Sigmoid colon (tissue), 7 donors: ENCODE data around the gene HAND1. TPM values are rescaled to one million over a fixed set of nuclear protein-coding genes. Genes with fewer than 3 reads are reported as not detected.

ENCODE experiments used
- DNase-seq: peaks from one replicate; pipeline ENCODE4 v3.0.0-alpha.2; 2019
- H3K27ac ChIP-seq, 4 donors: fragments of 200-600 bp; sonication (generic); one replicate each; pipeline ENCODE4 v1.5.1; 2016 to 2019; ENCODE audit warnings: mild to moderate bottlenecking in 1 of 4
- H3K27me3 ChIP-seq, 3 donors: fragments of 200-600 bp; sonication (generic); one replicate each; pipeline ENCODE4 v1.5.1; 2019; ENCODE audit warnings: mild to moderate bottlenecking in 1 of 3
- H3K36me3 ChIP-seq, 4 donors: fragments of 200-600 bp; sonication (generic); one replicate each; pipeline ENCODE4 v1.5.1; 2016 to 2019
- H3K4me1 ChIP-seq, 4 donors: fragments of 200-600 bp; sonication (generic); one replicate each; pipeline ENCODE4 v1.5.1; 2017 to 2019
- H3K4me3 ChIP-seq, 4 donors: fragments of 200-600 bp; sonication (generic); one replicate each; pipeline ENCODE4 v1.5.1; 2017 to 2019; ENCODE audit warnings: mild to moderate bottlenecking in 2 of 4, moderate library complexity in 1 of 4
- H3K9me3 ChIP-seq, 4 donors: fragments of 200-600 bp in 3 of 4; sonication (generic) in 3 of 4; one replicate each; pipeline versions ENCODE4 v1.5.1 to v1.6.1; 2013 to 2019
- EP300 ChIP-seq, 4 donors: sonication (generic); formaldehyde crosslinking; IDR thresholded peaks; one replicate each; pipeline ENCODE4 v1.6.1; 2017; ENCODE audit warnings: antibody characterized with exemption in 4 of 4
- POLR2A ChIP-seq, 2 donors: fragments of 450-650 bp; IDR thresholded peaks; one replicate each; pipeline ENCODE4 v1.6.1; 2016; ENCODE audit warnings: antibody characterized with exemption in 2 of 2, mild to moderate bottlenecking in 2 of 2, moderate library complexity in 2 of 2
- POLR2AphosphoS5 ChIP-seq, 4 donors: sonication (generic); formaldehyde crosslinking; IDR thresholded peaks; one replicate each; pipeline ENCODE4 v1.6.1; 2017; ENCODE audit warnings: antibody characterized with exemption in 4 of 4
- WGBS, 2 donors: extraction: QIAGEN DNeasy Blood & Tissue Kit; methylation state at CpG; one replicate each; pipeline ENCODE4 v1.1.7; 2013; 5-methylcytosine and 5-hydroxymethylcytosine counted together
- intact Hi-C: fragments of 100-400 bp; cut with DNase I; formaldehyde crosslinking; loops from one replicate; pipeline ENCODE4 v1.15.1; 2023
- polyA plus RNA-seq, 3 donors: library from polyadenylated mRNA; stranded (reverse); fragments of 200-250 nt; gene quantifications; one replicate each; pipeline ENCODE4 v1.2.3, GENCODE V29; 2013
- total RNA-seq, 4 donors: library from RNA; depleted of rRNA; stranded (reverse); fragments of >200 nt; gene quantifications; one replicate each; pipeline ENCODE4 v1.1.0, GENCODE V29; 2016
- TF ChIP-seq, protein P1 (sequence below), 4 experiments: fragments of 450-650 bp in 3 of 4; fragments of 200-600 bp in 1 of 4; IDR thresholded peaks; one replicate each; pipeline ENCODE4 v1.5.1; 2016 to 2019; ENCODE audit warnings: antibody characterized with exemption in 4 of 4, mild to moderate bottlenecking in 3 of 4, moderate library complexity in 2 of 4
- donor health status: healthy with polysubstance abuse.
- donor health status: Bipolar disorder and iron deficiency.
- donor health status: healthy.

Gene HAND1
- total and polyA plus RNA-seq, 7 donors: 2.4 to 69.2 (median 46.0) TPM; not detected in 1

DNA sequence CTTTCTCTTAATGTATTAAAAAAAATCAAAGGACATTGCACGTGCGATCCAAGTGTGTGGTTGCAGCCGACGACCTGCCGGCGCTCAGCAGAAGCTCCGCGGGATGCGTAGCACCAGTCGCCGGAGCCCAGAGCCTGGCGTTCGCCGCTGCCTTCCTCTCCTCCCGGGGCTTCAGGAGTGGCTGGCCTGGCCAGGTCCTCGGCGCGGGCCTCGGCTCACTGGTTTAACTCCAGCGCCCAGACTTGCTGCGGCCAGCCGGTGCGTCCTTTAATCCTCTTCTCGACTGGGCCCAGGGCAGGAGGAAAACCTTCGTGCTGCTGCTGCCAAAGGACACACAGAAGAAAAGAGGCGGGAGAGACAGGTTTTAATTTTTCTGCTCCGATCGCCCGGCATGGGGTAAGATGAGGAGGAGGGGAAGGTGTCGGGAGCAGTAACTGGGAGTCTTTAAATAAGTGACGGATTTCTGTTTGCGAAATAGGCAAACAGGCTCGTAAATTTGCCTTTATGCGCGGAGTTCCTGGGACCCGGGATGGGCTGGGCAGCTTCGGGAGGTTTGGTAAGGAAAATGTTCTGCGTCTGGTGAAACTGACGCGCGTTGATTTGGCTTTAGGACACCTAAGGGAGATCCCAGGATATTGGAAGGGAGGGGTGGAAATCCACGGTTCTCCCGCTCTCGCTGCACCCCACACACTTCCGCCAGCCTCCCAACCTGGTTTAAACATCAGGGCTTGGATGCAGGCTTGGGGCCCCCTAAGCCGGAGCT, 2.3 kb downstream of the HAND1 start:
- H3K4me3 ChIP-seq: peak overlapping the region; percentile 70 to 77 (median 72)

GRCh38 chr5:154474396-154475334, 3.4 kb downstream of the HAND1 start:
- intact Hi-C loops: loop anchor here (5.0 kb wide), 1 partner anchor 383 kb away; the partner anchor contains the start of gene CNOT8
- WGBS, 2 donors: 18 to 25% methylated on average over 17 of the region's 17 CpGs
- DNase-seq: no peak
- TF ChIP-seq POLR2A (IDR thresholded peaks at IDR 0.05) (no peak), EP300 (IDR thresholded peaks at IDR 0.05) (no peak), POLR2AphosphoS5 (IDR thresholded peaks at IDR 0.05) (peak in 1 of 4 donors; percentile 4)
- TF ChIP-seq, protein P1, sequence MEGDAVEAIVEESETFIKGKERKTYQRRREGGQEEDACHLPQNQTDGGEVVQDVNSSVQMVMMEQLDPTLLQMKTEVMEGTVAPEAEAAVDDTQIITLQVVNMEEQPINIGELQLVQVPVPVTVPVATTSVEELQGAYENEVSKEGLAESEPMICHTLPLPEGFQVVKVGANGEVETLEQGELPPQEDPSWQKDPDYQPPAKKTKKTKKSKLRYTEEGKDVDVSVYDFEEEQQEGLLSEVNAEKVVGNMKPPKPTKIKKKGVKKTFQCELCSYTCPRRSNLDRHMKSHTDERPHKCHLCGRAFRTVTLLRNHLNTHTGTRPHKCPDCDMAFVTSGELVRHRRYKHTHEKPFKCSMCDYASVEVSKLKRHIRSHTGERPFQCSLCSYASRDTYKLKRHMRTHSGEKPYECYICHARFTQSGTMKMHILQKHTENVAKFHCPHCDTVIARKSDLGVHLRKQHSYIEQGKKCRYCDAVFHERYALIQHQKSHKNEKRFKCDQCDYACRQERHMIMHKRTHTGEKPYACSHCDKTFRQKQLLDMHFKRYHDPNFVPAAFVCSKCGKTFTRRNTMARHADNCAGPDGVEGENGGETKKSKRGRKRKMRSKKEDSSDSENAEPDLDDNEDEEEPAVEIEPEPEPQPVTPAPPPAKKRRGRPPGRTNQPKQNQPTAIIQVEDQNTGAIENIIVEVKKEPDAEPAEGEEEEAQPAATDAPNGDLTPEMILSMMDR (IDR thresholded peaks at IDR 0.05): no peak
- H3K4me3 ChIP-seq: peak overlapping the region; percentile 70 to 77 (median 72)
- no peaks in the 10 kb centered on the region for H3K36me3 ChIP-seq
- H3K27me3 ChIP-seq: peaks cover 0 to 53% (median 9%) of the 10 kb centered on the region in 3 donors
- H3K9me3 ChIP-seq: no peaks in the 10 kb centered on the region
- H3K27ac ChIP-seq: peak overlapping the region in 3 of 4 donors; percentile 91 to 96 (median 94)
- H3K4me1 ChIP-seq: peaks cover 0 to 68% (median 57%) of the 10 kb centered on the region in 4 donors

More for the DNA sequence above, 2.3 kb downstream of the HAND1 start:
- H3K9me3 ChIP-seq: no peaks in the 10 kb centered on the region
- peaks cover 0 to 61% (median 9%) of the 10 kb centered on the region in 3 donors for H3K27me3 ChIP-seq
- peak overlapping the region in 3 of 4 donors; percentile 91 to 96 (median 94) for H3K27ac ChIP-seq
- H3K36me3 ChIP-seq: no peaks in the 10 kb centered on the region
- peak; percentile 81 for DNase-seq
- intact Hi-C loops: loop anchor here (2.0 to 5.0 kb wide), 2 partner anchors 279 to 382 kb away; partner anchors contain the start of genes CNOT8 and LARP1
- TF ChIP-seq, protein P1 (IDR thresholded peaks at IDR 0.05): no peak
- TF ChIP-seq POLR2AphosphoS5 (IDR thresholded peaks at IDR 0.05): peak in 2 of 4 donors; percentile 49 to 50
- 2 to 5% methylated on average over 46 of the region's 46 CpGs for WGBS, 2 donors
- peaks cover 0 to 70% (median 60%) of the 10 kb centered on the region in 4 donors for H3K4me1 ChIP-seq

DNA sequence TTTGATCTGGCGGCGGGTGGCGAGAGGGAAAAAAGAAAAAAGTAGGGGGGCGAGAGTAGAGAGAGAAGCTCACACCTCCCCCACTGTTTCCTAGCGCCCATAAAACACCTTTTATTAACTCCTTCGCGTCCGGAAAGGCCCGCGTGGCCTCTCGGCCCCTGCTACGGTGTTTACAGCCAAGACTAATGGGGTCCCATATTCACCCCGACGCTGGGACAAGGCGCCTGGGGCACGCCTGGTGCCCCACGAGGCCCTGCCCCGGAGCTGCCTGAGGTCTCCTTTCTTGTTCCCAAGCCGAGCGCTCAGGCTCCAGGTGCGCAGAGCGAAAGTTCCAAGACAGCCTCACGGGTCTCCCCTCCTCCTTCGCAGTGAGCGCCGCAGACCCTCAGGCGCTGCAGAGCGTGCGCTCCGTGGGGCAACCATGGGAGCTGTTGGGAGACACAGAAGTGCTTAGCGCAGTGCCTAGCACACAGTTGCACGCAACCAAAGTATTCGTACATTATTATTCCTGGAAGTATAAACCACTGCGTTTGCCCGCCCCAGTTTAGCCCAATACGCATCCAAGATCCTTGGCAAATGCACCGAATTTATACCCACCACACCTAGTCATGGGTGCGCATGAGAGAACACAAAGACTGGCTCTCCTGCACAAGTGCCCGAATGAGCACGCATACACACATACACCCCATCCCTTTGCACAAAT, 4.3 kb downstream of the HAND1 start:
- 17 to 20% methylated on average over 40 of the region's 40 CpGs for WGBS, 2 donors
- Histone ChIP-seq H3K4me3 (peak overlapping the region; percentile 70 to 77 (median 72)), H3K27me3 (peaks cover 0 to 50% (median 9%) of the 10 kb centered on the region in 3 donors), H3K27ac (peak overlapping the region in 3 of 4 donors; percentile 91 to 96 (median 94)), H3K9me3 (no peaks in the 10 kb centered on the region), H3K4me1 (peaks cover 0 to 63% (median 48%) of the 10 kb centered on the region in 4 donors), H3K36me3 (no peaks in the 10 kb centered on the region)
- no peak for DNase-seq
- intact Hi-C loops: no loop called here
- TF ChIP-seq EP300 (IDR thresholded peaks at IDR 0.05) (no peak), POLR2AphosphoS5 (IDR thresholded peaks at IDR 0.05) (no peak), POLR2A (IDR thresholded peaks at IDR 0.05) (no peak)
- TF ChIP-seq, protein P1 (IDR thresholded peaks at IDR 0.05): no peak

GRCh38 chr5:154472871-154473580, 5.0 kb downstream of the HAND1 start:
- H3K4me3 ChIP-seq: peak overlapping the region; percentile 70 to 77 (median 72)
- TF ChIP-seq EP300 (IDR thresholded peaks at IDR 0.05): no peak
- TF ChIP-seq, protein P1 (IDR thresholded peaks at IDR 0.05): no peak
- no peak for TF ChIP-seq POLR2A (IDR thresholded peaks at IDR 0.05)
- no peak for TF ChIP-seq POLR2AphosphoS5 (IDR thresholded peaks at IDR 0.05)
- no peaks in the 10 kb centered on the region for H3K36me3 ChIP-seq
- intact Hi-C loops: no loop called here
- peaks cover 0 to 61% (median 44%) of the 10 kb centered on the region in 4 donors for H3K4me1 ChIP-seq
- peaks cover 0 to 43% (median 5%) of the 10 kb centered on the region in 3 donors for H3K27me3 ChIP-seq
- 18% methylated on average over 35 of the region's 35 CpGs for WGBS, 2 donors
- H3K9me3 ChIP-seq: no peaks in the 10 kb centered on the region
- H3K27ac ChIP-seq: peak overlapping the region in 3 of 4 donors; percentile 91 to 96 (median 94)
- DNase-seq: no peak
